ENCODE results near the gene QKI. TPM values are rescaled to one million over a fixed set of nuclear protein-coding genes. Genes with fewer than 3 reads are reported as not detected.
"Not testable (repeated sequence)": the region's sequence is repeated elsewhere in the genome, so short reads cannot be mapped to it uniquely, and the experiment has no call there.

Gene QKI
- total RNA-seq, 1 donor: 212 TPM

DNA sequence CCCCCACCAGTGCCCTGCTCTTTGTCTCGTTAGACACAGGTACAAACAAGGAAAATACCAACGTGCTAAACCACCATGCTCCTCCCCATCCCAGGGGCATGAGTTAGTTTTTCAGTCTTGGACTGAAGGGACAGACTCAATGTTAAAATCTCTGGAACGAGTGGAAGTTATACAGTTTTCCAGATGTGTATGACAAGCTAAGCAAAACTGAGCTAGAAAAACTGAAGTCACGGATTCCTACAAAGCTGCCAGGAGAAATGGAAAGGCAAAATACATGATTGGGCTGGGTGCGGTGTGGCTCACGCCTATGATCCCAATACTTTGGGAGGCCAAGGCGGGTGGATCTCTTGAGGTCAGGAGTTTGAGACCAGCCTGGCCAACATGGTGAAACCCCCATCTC, 34.3 kb upstream of the QKI start:
- H3K4me3 ChIP-seq (ENCODE audit: insufficient read depth, low read length): no peak overlapping the region
- H3K4me2 ChIP-seq (ENCODE audit: insufficient read depth, low read length): no peak overlapping the region
- H3K36me3 ChIP-seq (ENCODE audit: insufficient read depth, low read length): no peaks in the 10 kb centered on the region
- DNase-seq (ENCODE audit: insufficient read length, low spot score, missing footprints): no peak
- no peak overlapping the region for H3K27ac ChIP-seq (ENCODE audit: low read depth, low read length)
- no peaks in the 10 kb centered on the region for H3K9me3 ChIP-seq (ENCODE audit: low read depth, low read length)
- H4K20me1 ChIP-seq (ENCODE audit: insufficient read depth, low read length): no peaks in the 10 kb centered on the region
- H3K79me2 ChIP-seq (ENCODE audit: insufficient read depth, low read length): no peaks in the 10 kb centered on the region
- H2AFZ ChIP-seq (ENCODE audit: low read length): no peak overlapping the region
- TF ChIP-seq, protein P1, sequence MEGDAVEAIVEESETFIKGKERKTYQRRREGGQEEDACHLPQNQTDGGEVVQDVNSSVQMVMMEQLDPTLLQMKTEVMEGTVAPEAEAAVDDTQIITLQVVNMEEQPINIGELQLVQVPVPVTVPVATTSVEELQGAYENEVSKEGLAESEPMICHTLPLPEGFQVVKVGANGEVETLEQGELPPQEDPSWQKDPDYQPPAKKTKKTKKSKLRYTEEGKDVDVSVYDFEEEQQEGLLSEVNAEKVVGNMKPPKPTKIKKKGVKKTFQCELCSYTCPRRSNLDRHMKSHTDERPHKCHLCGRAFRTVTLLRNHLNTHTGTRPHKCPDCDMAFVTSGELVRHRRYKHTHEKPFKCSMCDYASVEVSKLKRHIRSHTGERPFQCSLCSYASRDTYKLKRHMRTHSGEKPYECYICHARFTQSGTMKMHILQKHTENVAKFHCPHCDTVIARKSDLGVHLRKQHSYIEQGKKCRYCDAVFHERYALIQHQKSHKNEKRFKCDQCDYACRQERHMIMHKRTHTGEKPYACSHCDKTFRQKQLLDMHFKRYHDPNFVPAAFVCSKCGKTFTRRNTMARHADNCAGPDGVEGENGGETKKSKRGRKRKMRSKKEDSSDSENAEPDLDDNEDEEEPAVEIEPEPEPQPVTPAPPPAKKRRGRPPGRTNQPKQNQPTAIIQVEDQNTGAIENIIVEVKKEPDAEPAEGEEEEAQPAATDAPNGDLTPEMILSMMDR (IDR thresholded peaks at IDR 0.05; ENCODE audit: extremely low read depth, low read depth, low read length): no peak
- H3K4me1 ChIP-seq (ENCODE audit: insufficient read depth, low read length): no peaks in the 10 kb centered on the region
- H3K27me3 ChIP-seq (ENCODE audit: insufficient read depth, low read length): no peaks in the 10 kb centered on the region

DNA sequence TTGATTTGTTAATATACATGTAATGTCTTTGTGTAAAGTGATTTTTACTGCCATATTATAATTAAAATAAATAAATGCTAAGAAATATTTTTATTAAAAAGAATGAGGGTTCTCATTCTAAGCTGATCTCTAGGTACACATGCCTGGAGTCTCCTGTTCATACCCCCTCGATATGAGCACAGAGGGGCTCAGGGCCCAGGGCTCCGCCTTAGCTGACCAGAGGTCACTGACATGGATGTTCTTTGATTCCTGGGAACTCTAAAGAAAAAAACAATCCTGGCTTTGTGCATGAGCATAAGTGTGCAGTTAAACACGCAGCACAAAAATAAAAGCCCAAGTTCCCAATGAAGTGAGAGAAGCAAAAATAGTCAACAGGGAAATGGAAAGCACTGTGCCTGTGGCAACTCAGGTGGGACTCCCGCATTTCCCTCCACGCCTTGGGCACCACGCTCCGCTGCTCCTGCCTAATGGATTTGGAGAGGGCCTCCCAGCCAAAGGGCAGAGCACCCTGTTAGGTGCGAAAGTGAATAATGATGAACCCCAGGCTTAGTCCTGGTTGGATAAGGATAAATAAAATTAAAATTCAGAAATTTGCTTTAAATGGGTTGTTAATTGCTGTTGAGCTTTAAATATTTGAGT, 33.3 kb upstream of the QKI start:
- H3K27ac ChIP-seq (ENCODE audit: low read depth, low read length): no peak overlapping the region
- no peak overlapping the region for H3K4me2 ChIP-seq (ENCODE audit: insufficient read depth, low read length)
- TF ChIP-seq, protein P1 (IDR thresholded peaks at IDR 0.05; ENCODE audit: extremely low read depth, low read depth, low read length): no peak
- H4K20me1 ChIP-seq (ENCODE audit: insufficient read depth, low read length): no peaks in the 10 kb centered on the region
- no peaks in the 10 kb centered on the region for H3K79me2 ChIP-seq (ENCODE audit: insufficient read depth, low read length)
- no peak for DNase-seq (ENCODE audit: insufficient read length, low spot score, missing footprints)
- H3K27me3 ChIP-seq (ENCODE audit: insufficient read depth, low read length): no peaks in the 10 kb centered on the region
- H2AFZ ChIP-seq (ENCODE audit: low read length): no peak overlapping the region
- H3K4me1 ChIP-seq (ENCODE audit: insufficient read depth, low read length): no peaks in the 10 kb centered on the region
- H3K36me3 ChIP-seq (ENCODE audit: insufficient read depth, low read length): no peaks in the 10 kb centered on the region
- no peak overlapping the region for H3K4me3 ChIP-seq (ENCODE audit: insufficient read depth, low read length)
- H3K9me3 ChIP-seq (ENCODE audit: low read depth, low read length): no peaks in the 10 kb centered on the region

DNA sequence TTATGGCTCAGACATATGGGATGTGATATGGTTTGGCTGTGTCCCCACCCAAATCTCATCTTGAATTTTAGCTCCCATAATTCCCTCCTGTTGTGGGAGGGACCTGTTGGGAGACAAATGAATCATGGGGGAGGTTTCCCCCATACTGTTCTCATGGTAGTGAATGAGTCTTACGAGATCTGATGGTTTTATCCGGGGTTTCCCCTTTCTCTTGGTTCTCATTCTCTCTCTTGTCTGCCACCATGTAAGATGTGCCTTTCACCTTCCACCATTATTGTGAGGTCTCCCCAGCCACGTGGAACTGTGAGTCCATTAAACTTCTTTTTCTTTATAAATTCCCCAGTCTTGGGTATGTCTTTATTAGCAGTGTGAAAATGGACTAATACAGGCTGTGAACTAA, 31.1 kb upstream of the QKI start:
- H3K4me2 ChIP-seq (ENCODE audit: insufficient read depth, low read length); H2AFZ ChIP-seq (ENCODE audit: low read length); H3K9me3 ChIP-seq (ENCODE audit: low read depth, low read length); H3K4me1 ChIP-seq (ENCODE audit: insufficient read depth, low read length); H3K36me3 ChIP-seq (ENCODE audit: insufficient read depth, low read length); H4K20me1 ChIP-seq (ENCODE audit: insufficient read depth, low read length); H3K4me3 ChIP-seq (ENCODE audit: insufficient read depth, low read length); DNase-seq (ENCODE audit: insufficient read length, low spot score, missing footprints); H3K27ac ChIP-seq (ENCODE audit: low read depth, low read length); H3K79me2 ChIP-seq (ENCODE audit: insufficient read depth, low read length); H3K27me3 ChIP-seq (ENCODE audit: insufficient read depth, low read length): not testable (repeated sequence)

DNA sequence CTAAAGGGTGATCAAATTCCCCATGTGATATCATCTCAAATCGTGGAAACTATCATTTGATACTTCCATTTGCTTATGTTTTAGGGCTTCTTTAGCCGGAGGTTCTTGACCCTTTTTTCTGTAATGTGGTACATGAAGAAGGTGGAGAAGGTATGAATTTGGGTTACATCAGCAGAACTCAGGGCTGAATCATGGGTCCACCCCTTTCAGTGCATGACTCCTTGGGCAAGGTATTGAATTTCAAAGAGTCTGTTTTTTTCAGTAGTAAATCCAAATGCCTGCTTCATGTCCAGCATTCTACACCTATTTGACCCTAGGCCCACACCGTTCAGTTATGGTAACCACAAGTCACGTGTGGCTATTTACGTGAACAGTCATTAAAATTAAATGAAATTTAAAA, 30.6 kb upstream of the QKI start:
- Histone ChIP-seq H4K20me1 (ENCODE audit: insufficient read depth, low read length) (no peaks in the 10 kb centered on the region), H3K4me3 (ENCODE audit: insufficient read depth, low read length) (no peak overlapping the region), H3K27ac (ENCODE audit: low read depth, low read length) (no peak overlapping the region), H3K79me2 (ENCODE audit: insufficient read depth, low read length) (no peaks in the 10 kb centered on the region), H3K4me2 (ENCODE audit: insufficient read depth, low read length) (no peak overlapping the region), H3K4me1 (ENCODE audit: insufficient read depth, low read length) (no peaks in the 10 kb centered on the region), H2AFZ (ENCODE audit: low read length) (no peak overlapping the region), H3K9me3 (ENCODE audit: low read depth, low read length) (no peaks in the 10 kb centered on the region), H3K27me3 (ENCODE audit: insufficient read depth, low read length) (no peaks in the 10 kb centered on the region), H3K36me3 (ENCODE audit: insufficient read depth, low read length) (no peaks in the 10 kb centered on the region)
- TF ChIP-seq, protein P1 (IDR thresholded peaks at IDR 0.05; ENCODE audit: extremely low read depth, low read depth, low read length): no peak
- DNase-seq (ENCODE audit: insufficient read length, low spot score, missing footprints): no peak
